Gastroesophageal sphincter (tissue), 4 donors: ENCODE data around the gene PRDM2. TPM values are rescaled to one million over a fixed set of nuclear protein-coding genes. Genes with fewer than 3 reads are reported as not detected.

ENCODE experiments used
- ATAC-seq: fragments of 150-250 bp; one replicate; pipeline ENCODE4 v1.9.1; 2016; ENCODE audit warnings: mild to moderate bottlenecking, moderate library complexity
- H3K27ac ChIP-seq, 4 donors: fragments of 200-600 bp; sonication (generic) in 3 of 4; 1 replicate in 3 of 4; 2 replicates in 1 of 4; pipeline ENCODE4 v1.5.1; 2016 to 2019
- H3K27me3 ChIP-seq: fragments of 200-600 bp; sonication (generic); one replicate; pipeline ENCODE4 v1.5.1; 2019
- H3K36me3 ChIP-seq, 2 donors: fragments of 200-600 bp; sonication (generic); one replicate each; pipeline ENCODE4 v1.5.1; 2019; ENCODE audit warnings: control low read depth in 1 of 2
- H3K4me1 ChIP-seq, 3 donors: fragments of 200-600 bp; sonication (generic); 1 replicate in 2 of 3; 2 replicates in 1 of 3; pipeline ENCODE4 v1.5.1; 2016 to 2019; ENCODE audit warnings: control low read depth in 2 of 3
- H3K4me3 ChIP-seq, 2 donors: fragments of 200-600 bp; sonication (generic); one replicate each; pipeline ENCODE4 v1.5.1; 2019; ENCODE audit warnings: mild to moderate bottlenecking in 1 of 2, moderate library complexity in 1 of 2
- H3K9me3 ChIP-seq, 3 donors: fragments of 200-600 bp; sonication (generic); one replicate each; pipeline ENCODE4 v1.5.1; 2017 to 2019; ENCODE audit warnings: control low read depth in 2 of 3
- EP300 ChIP-seq: sonication (generic); formaldehyde crosslinking; IDR thresholded peaks from one replicate; pipeline ENCODE4 v1.6.1; 2017; ENCODE audit warnings: antibody characterized with exemption, mild to moderate bottlenecking
- POLR2A ChIP-seq, 2 donors: fragments of 450-650 bp; IDR thresholded peaks; one replicate each; pipeline ENCODE4 v1.6.1; 2017; ENCODE audit warnings: antibody characterized with exemption in 2 of 2, mild to moderate bottlenecking in 2 of 2, moderate library complexity in 1 of 2
- POLR2AphosphoS5 ChIP-seq: sonication (generic); formaldehyde crosslinking; IDR thresholded peaks from one replicate; pipeline ENCODE4 v1.6.1; 2017; ENCODE audit warnings: antibody characterized with exemption
- WGBS, 2 donors: methylation state at CpG; one replicate each; pipeline ENCODE4 v1.1.5; 2018; ENCODE audit warnings: low coverage in 1 of 2; 5-methylcytosine and 5-hydroxymethylcytosine counted together
- total RNA-seq, 4 donors: library from RNA; depleted of rRNA; stranded (reverse); fragments of >200 nt; gene quantifications; one replicate each; pipeline ENCODE4 v1.1.0, GENCODE V29; 2016
- TF ChIP-seq, protein P1 (sequence below), 4 experiments: fragments of 200-600 bp in 2 of 4; fragments of 450-650 bp in 2 of 4; sonication (generic) in 1 of 4; IDR thresholded peaks; one replicate each; pipeline ENCODE4 v1.5.1; 2017 to 2019; ENCODE audit warnings: antibody characterized with exemption in 4 of 4, mild to moderate bottlenecking in 2 of 4, moderate library complexity in 2 of 4

PRDM2 gene
- total RNA-seq, 4 donors from 2014 or later, result 23.7 to 55.6 (median 43.0) TPM

DNA sequence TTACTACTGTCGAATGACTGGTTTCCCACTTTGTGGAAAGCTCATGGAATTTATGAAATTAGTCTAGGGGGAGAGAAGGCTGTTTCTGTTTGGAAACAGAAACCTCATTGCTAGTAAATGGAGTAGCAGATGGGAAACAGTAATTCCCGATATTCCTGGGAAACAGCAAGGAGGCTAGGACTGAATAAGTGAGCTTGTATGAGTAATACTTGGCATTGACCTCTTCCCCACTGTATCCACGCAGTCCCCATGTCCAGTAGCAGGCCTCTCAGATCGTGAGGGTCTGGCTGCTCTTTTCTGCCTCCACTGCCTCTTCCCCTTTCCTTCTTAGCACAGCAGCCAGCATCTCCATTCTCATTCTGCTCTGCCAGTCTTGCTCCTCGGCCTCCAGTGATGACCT is 75.5 kb downstream of the PRDM2 start:
- Histone ChIP-seq H3K4me3 (no peak overlapping the region), H3K27ac (no peak overlapping the region), H3K4me1 (peaks cover 0 to 24% (median 0%) of the 10 kb centered on the region in 3 donors), H3K36me3 (peaks cover 0 to 73% of the 10 kb centered on the region in 2 donors), H3K9me3 (no peaks in the 10 kb centered on the region), H3K27me3 (no peaks in the 10 kb centered on the region)
- WGBS, 2 donors, result 65 to 93% methylated on average over 4 of the region's 5 CpGs
- TF ChIP-seq EP300, result no peak
- TF ChIP-seq, protein P1, sequence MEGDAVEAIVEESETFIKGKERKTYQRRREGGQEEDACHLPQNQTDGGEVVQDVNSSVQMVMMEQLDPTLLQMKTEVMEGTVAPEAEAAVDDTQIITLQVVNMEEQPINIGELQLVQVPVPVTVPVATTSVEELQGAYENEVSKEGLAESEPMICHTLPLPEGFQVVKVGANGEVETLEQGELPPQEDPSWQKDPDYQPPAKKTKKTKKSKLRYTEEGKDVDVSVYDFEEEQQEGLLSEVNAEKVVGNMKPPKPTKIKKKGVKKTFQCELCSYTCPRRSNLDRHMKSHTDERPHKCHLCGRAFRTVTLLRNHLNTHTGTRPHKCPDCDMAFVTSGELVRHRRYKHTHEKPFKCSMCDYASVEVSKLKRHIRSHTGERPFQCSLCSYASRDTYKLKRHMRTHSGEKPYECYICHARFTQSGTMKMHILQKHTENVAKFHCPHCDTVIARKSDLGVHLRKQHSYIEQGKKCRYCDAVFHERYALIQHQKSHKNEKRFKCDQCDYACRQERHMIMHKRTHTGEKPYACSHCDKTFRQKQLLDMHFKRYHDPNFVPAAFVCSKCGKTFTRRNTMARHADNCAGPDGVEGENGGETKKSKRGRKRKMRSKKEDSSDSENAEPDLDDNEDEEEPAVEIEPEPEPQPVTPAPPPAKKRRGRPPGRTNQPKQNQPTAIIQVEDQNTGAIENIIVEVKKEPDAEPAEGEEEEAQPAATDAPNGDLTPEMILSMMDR (IDR thresholded peaks at IDR 0.05), result no peak
- TF ChIP-seq POLR2A (IDR thresholded peaks at IDR 0.05), result no peak
- TF ChIP-seq POLR2AphosphoS5, result no peak
- ATAC-seq, result no peak

DNA sequence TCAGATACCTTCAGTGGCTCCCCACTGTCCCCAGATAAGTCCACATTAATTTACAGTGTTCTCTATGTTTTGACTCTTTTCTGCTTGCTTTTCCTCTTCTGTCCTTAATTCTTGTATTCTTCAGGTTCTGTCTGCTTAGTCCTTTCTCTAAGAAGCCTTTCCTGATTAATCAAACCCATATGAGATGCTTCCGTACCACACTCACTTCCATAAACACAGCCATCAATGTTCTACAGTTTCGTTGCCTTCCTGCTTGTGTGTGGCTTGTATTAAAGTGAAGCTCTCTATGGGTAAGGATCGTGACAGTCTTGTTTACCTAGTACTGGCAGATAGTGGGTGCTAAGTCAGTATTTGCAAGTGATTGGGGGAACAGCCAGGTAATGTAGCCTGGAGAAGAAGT is 75.9 kb downstream of the PRDM2 start:
- no peak for ATAC-seq
- peaks cover 0 to 27% (median 0%) of the 10 kb centered on the region in 3 donors for H3K4me1 ChIP-seq
- peaks cover 0 to 77% of the 10 kb centered on the region in 2 donors for H3K36me3 ChIP-seq
- H3K27me3 ChIP-seq, result no peaks in the 10 kb centered on the region
- no peak overlapping the region for H3K27ac ChIP-seq
- H3K4me3 ChIP-seq, result no peak overlapping the region
- TF ChIP-seq EP300, result no peak
- TF ChIP-seq, protein P1 (IDR thresholded peaks at IDR 0.05), result no peak
- no peak for TF ChIP-seq POLR2AphosphoS5
- no peak for TF ChIP-seq POLR2A (IDR thresholded peaks at IDR 0.05)
- WGBS, 2 donors, result 60 to 89% methylated on average over 1 to 2 of the region's 3 CpGs
- no peaks in the 10 kb centered on the region for H3K9me3 ChIP-seq

DNA sequence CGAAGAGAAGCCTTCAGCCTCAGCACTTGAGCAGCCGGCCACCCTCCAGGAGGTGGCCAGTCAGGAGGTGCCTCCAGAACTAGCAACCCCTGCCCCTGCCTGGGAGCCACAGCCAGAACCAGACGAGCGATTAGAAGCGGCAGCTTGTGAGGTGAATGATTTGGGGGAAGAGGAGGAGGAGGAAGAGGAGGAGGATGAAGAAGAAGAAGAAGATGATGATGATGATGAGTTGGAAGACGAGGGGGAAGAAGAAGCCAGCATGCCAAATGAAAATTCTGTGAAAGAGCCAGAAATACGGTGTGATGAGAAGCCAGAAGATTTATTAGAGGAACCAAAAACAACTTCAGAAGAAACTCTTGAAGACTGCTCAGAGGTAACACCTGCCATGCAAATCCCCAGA is 78.4 kb downstream of the PRDM2 start:
- peaks cover 0 to 36% (median 5%) of the 10 kb centered on the region in 3 donors for H3K4me1 ChIP-seq
- H3K36me3 ChIP-seq, result peaks cover 0 to 93% of the 10 kb centered on the region in 2 donors
- no peak overlapping the region for H3K4me3 ChIP-seq
- H3K9me3 ChIP-seq, result no peaks in the 10 kb centered on the region
- no peak overlapping the region for H3K27ac ChIP-seq
- TF ChIP-seq EP300 (no peak), POLR2A (IDR thresholded peaks at IDR 0.05) (no peak), POLR2AphosphoS5 (no peak)
- TF ChIP-seq, protein P1 (IDR thresholded peaks at IDR 0.05), result no peak
- no peaks in the 10 kb centered on the region for H3K27me3 ChIP-seq
- 91 to 93% methylated on average over 2 to 7 of the region's 7 CpGs for WGBS, 2 donors
- no peak for ATAC-seq

DNA sequence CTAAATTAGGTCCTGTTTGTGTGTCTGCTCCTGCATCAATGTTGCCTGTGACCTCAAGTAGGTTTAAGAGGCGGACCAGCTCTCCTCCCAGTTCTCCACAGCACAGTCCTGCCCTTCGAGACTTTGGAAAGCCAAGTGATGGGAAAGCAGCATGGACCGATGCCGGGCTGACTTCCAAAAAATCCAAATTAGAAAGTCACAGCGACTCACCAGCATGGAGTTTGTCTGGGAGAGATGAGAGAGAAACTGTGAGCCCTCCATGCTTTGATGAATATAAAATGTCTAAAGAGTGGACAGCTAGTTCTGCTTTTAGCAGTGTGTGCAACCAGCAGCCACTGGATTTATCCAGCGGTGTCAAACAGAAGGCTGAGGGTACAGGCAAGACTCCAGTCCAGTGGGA is 79.9 kb downstream of the PRDM2 start:
- peaks cover 0 to 78% of the 10 kb centered on the region in 2 donors for H3K36me3 ChIP-seq
- no peak overlapping the region for H3K27ac ChIP-seq

DNA sequence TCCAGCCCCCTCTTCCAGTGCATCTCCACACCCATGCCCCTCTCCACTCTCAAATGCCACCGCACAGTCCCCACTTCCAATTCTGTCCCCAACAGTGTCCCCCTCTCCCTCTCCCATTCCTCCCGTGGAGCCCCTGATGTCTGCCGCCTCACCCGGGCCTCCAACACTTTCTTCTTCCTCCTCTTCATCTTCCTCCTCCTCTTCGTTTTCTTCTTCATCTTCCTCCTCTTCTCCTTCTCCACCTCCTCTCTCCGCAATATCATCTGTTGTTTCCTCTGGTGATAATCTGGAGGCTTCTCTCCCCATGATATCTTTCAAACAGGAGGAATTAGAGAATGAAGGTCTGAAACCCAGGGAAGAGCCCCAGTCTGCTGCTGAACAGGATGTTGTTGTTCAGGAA is 80.8 kb downstream of the PRDM2 start:
- Histone ChIP-seq H3K27me3 (no peaks in the 10 kb centered on the region), H3K9me3 (no peaks in the 10 kb centered on the region), H3K4me3 (no peak overlapping the region), H3K4me1 (peaks cover 0 to 60% (median 17%) of the 10 kb centered on the region in 3 donors), H3K36me3 (peaks cover 0 to 69% of the 10 kb centered on the region in 2 donors), H3K27ac (no peak overlapping the region)
- no peak for ATAC-seq
- WGBS, 2 donors, result 97% methylated on average over 6 of the region's 6 CpGs; no CpG with 5 or more reads in 1 of the 2 donors
- TF ChIP-seq, protein P1 (IDR thresholded peaks at IDR 0.05), result no peak
- TF ChIP-seq POLR2A (IDR thresholded peaks at IDR 0.05), result no peak
- no peak for TF ChIP-seq EP300
- no peak for TF ChIP-seq POLR2AphosphoS5

More for the DNA sequence above, 79.9 kb downstream of the PRDM2 start:
- TF ChIP-seq, protein P1 (IDR thresholded peaks at IDR 0.05), result no peak
- Histone ChIP-seq H3K9me3 (no peaks in the 10 kb centered on the region), H3K4me1 (peaks cover 0 to 51% (median 17%) of the 10 kb centered on the region in 3 donors), H3K4me3 (no peak overlapping the region), H3K27me3 (no peaks in the 10 kb centered on the region)
- WGBS, 2 donors, result 63 to 89% methylated on average over 3 of the region's 6 CpGs
- no peak for ATAC-seq
